UCSD-AML1 (cell line): ENCODE data around the gene IWS1.
"Not testable (repeated sequence)": the region's sequence is repeated elsewhere in the genome, so short reads cannot be mapped to it uniquely, and the experiment has no call there.

ENCODE experiments used
- DNase-seq: peaks from one replicate; lab custom pipeline; 2025; ENCODE audit not compliant: unreplicated experiment; lab: John Stamatoyannopoulos, UW

The IWS1 gene

DNA sequence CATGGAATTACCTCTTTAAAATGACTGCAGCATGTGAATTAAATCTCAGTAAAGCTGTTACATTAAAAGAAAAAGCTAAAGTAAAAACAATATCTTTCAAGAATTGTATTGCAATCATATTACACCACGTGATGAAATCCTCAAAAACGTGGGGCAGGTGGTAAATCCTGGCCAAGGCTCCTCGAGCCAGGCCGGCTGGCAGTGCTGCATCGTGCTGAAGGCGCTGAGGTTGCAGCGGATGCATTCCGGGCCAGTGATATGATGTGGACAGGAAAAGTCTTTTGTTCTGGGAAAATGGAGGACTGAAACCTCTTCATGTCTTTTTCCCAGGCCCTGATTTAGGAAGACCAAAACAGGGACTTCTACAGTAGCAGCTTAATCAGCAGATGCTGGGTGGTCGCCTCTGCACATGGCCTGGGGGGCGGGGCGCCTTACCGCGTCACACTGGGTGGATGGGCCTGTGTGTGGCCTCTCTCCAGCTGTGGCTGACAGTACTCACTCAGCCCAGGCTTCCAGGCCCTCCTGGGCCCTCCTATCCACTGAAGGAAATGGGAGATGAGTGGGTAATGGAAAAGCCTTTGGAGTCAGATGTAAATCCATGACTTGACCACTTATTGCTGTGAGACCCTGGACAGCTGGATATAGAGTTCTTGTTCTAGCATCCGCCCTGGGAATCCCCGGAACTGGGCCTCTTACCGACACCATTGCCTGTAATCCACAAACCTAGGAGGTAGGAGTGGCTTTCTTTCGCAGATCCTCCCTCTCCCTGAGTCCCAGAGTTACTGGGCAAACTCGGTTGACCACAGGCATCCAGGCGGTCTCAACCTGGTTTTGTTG lies 62.9 kb downstream of the IWS1 start:
- no peak for DNase-seq

DNA sequence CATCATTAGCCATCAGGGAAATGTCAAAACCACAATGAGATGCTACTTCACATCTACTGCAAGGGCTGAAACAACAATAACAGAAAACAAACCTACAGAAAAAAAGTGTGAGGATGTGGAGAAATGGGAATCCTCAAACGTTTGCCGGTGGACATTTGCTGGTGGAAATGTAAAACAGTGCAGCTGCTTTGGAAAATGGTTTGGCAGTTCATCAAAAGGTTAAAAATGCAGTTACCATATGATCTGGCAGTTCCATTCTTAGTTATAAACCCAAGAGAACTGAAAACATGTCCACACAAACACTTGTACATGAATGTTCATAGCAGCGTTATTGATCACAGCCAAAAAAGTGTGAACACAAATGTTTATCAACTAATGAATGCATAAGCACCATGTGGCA lies 63.8 kb downstream of the IWS1 start:
- no peak for DNase-seq

DNA sequence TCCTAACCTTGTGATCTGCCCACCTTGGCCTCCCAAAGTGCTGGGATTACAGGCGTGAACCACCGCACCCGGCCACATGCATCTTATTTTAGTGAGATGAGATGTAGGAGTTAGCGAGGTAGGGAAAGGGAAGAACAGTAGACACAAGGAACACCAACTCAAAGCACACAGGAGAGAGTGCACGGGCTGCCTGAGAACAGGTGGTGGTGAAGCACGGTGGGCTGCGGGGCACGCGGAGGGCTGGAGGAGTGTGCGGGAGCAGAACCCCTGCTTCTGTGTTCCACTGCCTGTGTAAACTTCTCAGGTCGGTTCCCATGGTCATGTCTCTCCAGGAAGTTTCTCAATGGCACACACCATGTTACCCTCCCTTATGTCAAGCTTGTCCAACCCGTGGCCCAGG lies 69.3 kb downstream of the IWS1 start:
- no peak for DNase-seq

DNA sequence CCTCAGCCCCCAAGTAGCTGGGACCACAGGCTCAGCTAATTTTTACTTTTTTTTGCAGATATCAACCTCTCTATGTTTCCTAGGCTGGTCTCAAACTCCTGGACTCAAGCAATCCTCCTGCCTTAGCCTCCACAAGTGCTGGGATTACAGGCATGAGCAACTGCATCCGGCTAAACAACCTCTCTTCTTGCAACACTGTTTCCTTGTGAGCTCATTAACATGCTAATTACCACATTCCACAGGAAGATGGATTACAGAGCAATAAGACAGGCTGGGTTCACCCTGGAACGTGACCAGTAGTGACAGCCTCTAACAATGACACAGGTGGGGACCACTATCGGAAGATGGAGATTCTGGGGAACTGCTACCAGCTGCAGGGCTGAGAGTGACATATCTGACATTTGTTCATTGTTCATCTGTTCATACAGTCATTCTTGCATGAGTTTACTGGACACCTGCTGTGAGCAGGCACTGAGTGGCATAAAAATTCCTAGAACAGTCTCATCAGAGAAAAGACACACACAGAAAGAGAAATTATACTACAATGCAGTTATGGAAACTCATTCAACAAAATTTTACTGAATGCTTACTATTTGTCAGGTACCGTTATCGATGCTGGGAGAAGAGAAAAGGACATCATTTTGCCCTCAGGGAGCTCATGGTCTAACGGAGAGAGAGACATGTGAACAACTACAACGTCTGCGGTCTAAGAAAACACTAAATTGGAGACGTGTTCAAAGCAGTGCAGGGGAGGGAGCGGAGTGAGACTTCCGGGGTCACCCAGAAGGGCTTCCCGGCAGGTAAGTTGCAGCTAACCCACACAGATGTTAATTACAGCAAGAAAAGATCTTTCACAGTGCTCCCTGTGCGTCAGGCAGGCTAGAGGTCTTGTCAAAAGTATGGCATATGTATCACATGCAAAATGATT lies 70.5 kb downstream of the IWS1 start:
- no peak for DNase-seq

DNA sequence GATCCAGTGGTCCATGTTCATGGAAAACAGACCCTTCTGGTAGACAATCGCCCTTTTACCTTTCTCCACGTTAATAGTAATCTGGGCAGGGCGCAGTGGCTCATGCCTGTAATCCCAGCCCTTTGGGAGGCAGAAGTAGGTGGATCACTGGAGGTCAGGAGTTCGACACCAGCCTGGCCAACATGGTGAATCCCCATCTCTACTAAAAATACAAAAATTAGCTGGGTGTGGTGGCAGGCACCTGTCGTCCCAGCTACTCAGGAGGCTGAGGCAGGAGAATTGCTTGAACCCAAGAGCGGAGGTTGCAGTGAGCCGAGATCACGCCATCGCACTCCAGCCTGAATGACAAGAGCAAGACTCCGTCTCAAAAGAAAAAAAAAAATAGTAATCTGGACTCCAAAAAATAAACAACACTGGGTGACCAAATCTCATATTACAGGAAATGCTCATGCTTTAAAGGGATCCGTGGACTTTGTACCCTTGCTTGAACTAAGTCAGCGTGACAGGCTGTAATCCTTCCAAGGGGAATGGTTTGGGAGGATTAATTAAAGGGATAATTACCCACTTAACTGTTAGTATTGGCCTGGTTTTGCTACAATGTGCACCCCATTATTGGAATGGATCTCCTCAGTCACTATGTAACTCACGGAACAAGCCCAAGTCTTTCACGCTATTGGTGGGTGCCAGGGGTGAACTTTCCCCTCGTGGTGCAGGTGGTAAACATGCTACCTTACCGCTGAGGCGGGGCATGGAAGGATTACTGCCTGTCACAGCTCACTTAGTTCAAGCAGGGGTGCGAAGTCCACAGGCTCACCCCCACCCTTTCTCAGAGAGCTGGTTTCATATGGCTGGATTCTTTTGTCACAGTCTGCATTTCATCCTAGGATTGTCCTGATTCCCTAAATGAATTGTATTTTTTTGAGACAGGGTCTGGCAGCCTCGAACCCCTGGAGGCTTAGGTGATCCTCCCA lies 71.4 kb downstream of the IWS1 start:
- DNase-seq, result no peak

DNA sequence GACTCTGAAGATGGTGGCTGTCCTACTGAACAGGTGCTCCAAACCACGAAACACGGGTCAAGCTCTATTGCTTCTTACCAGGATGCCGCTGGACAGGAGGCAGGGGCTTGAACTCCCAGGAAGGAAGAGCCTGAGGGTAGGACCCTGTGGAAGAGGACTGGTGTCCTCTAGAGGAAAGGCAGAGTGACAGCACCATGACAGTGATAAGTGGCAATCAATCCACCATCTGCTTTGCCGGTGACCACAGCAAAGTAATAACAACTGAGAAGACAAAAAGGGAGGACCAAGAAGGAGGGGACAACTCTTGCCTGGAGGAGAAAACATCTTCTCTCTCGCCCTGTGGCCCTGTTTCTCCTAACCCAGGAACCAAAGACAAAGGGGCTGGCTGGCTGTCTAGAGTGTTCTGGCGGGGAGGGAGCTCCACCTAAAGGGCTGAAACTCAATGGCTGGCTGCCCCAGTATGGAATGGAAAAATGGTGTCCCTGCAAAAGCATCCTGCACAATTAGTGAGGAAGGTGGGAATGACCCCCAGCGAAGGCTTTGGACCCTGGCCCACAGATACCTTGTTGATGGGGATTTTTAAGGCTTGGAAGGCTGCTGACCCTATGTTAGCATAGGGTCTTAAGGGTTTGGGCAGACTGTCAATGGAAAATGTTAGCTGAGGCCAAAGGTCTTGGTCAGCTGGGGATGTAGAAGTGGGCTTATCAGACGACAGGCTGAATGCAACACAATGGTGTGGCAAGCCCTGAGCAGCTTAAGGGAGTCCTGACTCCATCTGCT lies 72.7 kb downstream of the IWS1 start:
- DNase-seq, result no peak

DNA sequence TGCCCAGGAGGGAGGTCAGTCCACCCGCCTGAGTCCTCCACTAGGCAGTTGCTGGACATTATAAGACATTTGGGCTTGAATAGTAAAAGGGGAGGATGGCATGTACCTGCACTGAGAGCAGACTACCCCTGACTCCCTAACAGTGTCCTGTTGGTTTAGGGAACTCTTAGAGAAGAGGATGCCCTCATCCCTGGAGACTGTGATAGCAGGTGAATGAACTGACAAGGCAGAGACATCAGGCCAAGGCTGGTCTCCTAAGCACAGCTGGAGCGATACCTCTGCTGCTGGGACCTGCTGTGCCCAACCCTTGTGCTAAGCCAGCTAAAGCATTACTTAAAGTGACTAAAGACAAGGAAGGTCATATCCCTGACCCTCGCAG lies 73.3 kb downstream of the IWS1 start:
- DNase-seq, result no peak

DNA sequence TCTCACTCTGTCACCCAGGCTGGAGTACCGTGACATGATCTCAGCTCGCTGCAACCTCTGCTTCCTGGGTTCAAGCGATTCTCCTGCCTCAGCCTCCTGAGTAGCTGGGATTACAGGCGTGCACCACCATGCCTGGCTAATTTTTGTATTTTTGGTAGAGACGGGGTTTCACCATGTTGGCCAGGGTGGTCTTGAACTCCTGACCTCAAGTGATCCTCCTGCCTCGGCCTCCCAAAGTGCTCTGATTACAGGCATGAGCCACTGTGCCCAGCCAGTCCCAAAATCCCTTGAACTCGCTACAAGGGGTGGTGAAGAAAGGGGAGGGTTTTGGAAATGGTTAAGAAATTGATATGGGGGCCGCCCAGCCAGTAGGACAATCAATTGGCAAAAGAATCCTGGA lies 73.9 kb downstream of the IWS1 start:
- not testable (repeated sequence) for DNase-seq

DNA sequence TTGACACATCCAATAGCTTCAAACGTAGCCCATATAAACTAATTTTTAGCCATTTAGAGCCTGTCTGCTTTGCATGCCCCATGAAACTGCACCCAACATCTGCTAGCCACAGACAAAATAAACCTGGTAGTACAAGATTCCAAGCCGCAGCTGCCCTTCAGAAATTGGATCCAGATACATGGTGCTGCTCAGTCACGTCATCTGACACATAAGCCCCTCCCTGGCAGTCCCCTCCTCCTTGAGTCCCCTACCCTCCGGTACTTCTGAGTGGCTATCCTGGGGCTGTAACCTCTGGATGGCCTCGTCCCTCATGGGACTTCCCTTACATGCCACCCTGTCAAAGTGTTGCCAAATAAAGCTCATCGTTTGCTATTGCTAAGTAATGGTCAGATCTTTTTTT lies 74.3 kb downstream of the IWS1 start:
- DNase-seq, result no peak

DNA sequence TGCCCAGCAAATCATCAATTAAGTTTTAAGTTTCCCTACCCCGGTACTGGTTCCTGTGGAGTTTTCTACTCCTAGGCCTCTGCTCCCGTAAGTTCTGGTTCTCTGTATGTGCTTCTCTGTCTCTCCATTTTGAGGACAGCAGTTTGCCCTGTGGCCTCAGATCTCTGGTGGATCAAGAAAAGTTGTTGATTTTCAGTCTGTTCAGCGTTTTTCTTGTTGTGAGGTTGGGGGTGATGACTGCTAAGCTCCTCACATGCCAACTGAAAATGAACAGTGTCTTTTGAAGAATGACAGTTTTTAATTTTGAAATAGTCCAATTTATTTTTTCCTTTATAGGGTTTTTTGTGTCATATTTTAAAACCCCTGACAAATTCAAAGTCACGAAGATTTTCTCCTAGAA lies 76.4 kb downstream of the IWS1 start:
- DNase-seq, result no peak

DNA sequence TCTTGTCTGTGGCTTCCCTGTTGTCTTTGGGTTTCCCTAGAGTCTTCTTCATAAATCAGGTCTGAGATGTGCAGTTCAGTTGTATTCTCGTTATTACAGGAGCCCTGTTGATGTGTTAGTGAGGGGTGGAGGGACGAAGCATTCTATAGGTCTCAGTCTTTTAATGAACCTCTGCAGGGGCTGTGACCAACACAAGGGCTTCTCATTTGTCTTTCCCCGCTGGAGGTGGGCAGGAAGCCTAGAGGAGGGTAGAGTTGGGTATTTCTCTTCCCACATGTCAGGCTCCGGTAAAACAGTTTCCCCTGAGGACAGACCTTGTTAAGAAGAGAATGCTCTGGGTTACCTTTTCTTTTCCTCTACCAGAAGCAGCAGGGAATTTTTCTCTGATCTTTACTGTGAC lies 76.9 kb downstream of the IWS1 start:
- no peak for DNase-seq

DNA sequence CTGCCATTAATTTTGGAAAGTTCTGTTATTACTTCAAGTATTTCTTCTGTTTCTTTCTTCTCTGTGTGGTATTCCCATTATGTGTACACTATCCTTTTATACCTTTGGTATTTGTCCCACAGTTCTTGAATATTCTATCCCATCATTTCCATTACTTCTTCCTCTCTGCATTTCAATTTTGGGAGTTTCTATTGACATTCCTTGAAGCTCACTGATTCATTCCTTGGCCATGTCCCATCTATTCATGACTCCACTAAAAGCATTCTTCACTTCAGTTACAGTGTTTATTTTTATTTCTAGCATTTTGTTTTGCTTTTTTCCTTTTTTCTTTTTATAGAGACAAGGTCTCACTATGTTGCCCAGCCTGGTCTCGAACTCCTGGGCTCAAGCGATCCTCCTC lies 77.8 kb downstream of the IWS1 start:
- DNase-seq, result no peak

DNA sequence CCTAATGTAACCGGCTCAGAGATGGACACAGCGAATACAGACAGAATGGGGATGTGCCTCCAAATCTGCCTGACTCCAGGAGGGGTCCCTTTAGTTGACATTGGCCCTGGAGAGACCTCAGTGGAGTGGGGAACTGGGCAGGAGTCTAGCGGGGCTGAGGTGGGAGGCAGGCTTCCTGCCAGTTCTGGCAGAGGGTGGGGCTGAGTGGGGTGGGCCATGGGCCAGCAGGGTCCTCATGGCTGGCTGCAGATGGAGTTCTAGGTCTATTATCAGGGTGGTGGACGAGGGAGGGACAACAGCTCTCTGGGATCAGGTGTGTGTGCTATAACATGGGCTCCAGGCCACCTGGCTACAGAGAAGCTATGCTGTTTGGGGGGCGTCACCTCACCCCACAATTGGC lies 86.9 kb downstream of the IWS1 start:
- no peak for DNase-seq

DNA sequence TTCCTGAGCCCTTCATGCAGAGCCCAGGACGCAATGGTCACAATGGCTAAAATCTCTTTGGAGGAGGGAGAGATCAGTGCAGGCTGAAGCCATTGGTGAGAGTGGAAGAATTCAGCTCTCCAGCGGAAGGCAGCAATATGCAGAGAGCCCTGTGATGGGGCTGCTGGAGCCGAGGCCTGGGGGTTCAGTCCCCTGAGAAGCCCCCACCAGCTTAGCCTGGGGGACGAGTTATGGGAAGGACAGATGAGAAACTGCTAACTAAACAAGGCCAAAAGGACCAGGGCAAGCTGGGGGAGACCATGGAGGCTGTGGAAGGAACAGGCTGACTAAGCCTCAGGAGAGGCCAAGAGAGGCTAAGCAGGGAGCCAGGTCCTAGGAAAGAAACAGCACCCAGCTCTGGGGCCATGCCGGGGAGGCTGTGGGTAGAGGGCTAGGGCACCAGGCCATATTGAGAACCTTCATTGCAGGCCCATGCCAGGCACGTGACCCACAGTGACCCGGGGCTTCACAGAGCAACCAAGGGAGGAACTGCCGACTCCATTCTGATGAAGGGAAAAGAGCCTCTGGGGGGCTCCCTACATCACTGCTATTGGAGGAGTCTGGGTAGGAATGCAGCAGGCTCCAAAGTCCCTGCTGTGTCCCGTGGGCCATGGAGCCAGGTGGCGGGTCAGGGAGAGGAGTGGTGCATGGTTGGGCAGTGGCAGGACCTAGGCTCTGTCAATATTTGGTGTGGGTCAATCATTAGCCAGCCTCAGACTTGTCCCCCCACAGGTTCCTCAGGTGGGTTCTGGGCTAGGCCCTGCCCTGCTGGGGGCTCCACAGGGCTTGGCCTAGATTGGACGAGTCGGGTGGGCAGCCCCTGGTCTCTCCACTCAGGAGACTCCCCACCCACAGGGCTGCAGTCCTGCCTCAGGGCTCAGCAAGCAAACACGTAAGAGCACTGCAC lies 88.2 kb downstream of the IWS1 start:
- DNase-seq, result no peak

DNA sequence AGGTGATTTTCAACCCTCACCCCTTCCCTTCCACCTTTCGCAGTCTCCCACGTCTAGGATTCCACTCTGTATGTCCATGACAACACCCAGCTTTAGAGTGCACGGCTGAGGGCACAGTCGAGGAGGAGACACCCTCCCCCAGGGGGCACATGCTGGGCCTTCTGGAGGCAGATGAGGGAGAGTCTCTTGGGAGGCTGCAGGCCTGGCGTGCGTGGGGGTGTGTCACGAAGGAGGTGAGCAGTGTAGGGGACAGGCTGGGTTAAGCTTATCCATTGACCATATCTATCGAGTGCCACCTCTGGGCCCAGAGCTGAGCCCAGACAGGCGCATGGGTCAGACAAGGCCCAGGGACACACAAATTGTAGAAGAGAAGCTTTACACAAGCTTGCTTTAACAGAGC lies 89.2 kb downstream of the IWS1 start:
- DNase-seq, result no peak

DNA sequence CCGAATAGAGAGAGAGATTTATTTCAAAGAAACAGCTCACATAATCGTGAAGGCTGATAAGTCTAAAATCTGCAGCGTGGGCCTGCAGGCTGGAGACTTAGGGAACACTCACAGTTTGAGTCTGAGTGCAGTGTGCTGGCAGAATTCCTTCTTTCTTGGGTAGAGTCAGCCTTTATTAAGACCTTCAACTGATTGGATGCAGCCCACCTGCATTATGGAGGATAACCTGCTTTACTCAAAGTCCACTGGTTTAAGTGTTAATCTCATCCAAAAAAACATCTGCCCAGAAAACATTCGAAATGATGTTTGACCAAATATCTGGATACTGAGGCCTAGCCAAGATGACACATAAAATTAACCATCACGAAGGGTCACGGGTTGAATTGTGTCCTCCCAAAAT lies 91.8 kb downstream of the IWS1 start:
- no peak for DNase-seq

DNA sequence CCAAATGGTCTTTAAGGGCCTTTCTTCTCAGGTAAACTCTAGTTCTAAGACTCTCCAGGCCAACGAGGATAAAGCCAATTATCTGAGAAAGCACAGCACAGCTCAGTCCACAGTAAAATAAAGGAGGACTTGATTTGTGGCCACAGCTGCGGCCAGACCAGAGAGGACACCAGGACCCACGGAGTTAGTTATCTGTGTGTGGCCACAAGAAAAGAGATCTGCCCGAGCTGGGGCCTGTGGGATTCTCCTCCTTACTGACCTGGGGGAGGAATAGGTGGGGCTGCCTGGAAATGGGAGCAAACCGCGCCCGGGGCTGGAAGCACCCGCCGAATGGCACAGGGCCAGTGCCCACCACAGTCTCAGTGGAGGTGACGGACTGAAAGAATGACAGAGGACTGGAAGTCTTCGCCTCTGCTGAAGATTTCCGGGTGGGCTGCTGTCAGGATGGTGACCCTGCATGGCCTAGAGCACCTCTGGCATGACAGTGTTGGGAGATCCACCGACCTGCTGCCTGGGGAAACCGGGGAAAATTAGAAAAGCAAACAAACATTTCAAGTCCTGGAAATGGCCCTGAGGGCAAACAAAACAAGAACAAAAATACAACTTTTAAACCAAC lies 94.8 kb downstream of the IWS1 start:
- DNase-seq, result no peak
